A673 (cell line): Measurements from ENCODE around the gene ENO1.

ENCODE experiments used
- CTCF ChIP-seq: fragments of 300-800, 200-600 bp; sonication (generic); conservative IDR thresholded peaks from 2 replicates; pipeline ENCODE4 v1.5.1; 2017; ENCODE audit warnings: low read depth, mild to moderate bottlenecking, antibody characterized with exemption, low read length, moderate library complexity, mixed read lengths
- EZH2 ChIP-seq: fragments of 200-600 bp; sonication (generic); IDR thresholded peaks from 2 replicates; pipeline ENCODE4 v1.6.1; 2017; ENCODE audit warnings: borderline replicate concordance, low read depth, mild to moderate bottlenecking, mixed read lengths, antibody characterized with exemption, low read length; ENCODE audit not compliant: poor library complexity, severe bottlenecking

GRCh38 chr1:8817412-8818324 lies 60.8 kb downstream of the ENO1 start, which contains the start of gene RERE:
- TF ChIP-seq CTCF (no peak), EZH2 (no peak)
